Iris pigment epithelial cell (primary cell): Measurements from ENCODE around the gene PPFIBP1.
"Not testable (repeated sequence)": the region's sequence is repeated elsewhere in the genome, so short reads cannot be mapped to it uniquely, and the experiment has no call there.

Experiments
- DNase-seq: peaks from one replicate; pipeline ENCODE4 v3.0.0-alpha.2; 2011; ENCODE audit warnings: low read depth

PPFIBP1 gene

GRCh38 chr12:27592548-27592947, 68.5 kb downstream of the PPFIBP1 start:
- peak; percentile 70 for DNase-seq

GRCh38 chr12:27593266-27593665, 69.3 kb downstream of the PPFIBP1 start:
- DNase-seq: no peak

- peak; percentile 86 for DNase-seq
Measured at GRCh38 chr12:27595231-27595642, 71.2 kb downstream of the PPFIBP1 start.

- DNase-seq: not testable (repeated sequence)
Measured at GRCh38 chr12:27598866-27599265, 74.9 kb downstream of the PPFIBP1 start.

GRCh38 chr12:27601056-27601828, 77.2 kb downstream of the PPFIBP1 start:
- not testable (repeated sequence) for DNase-seq

GRCh38 chr12:27602516-27602915, 78.5 kb downstream of the PPFIBP1 start:
- DNase-seq: no peak

GRCh38 chr12:27604431-27604830, 80.4 kb downstream of the PPFIBP1 start:
- no peak for DNase-seq

- no peak for DNase-seq
Measured at GRCh38 chr12:27606986-27607385, 83.0 kb downstream of the PPFIBP1 start.

- DNase-seq: no peak
Measured at GRCh38 chr12:27607591-27607990, 83.6 kb downstream of the PPFIBP1 start.

- DNase-seq: no peak
Measured at GRCh38 chr12:27608890-27609289, 84.9 kb downstream of the PPFIBP1 start.

- peak; percentile 74 for DNase-seq
Measured at GRCh38 chr12:27610374-27610773, 86.4 kb downstream of the PPFIBP1 start.

GRCh38 chr12:27614386-27614785, 90.4 kb downstream of the PPFIBP1 start:
- DNase-seq: no peak

GRCh38 chr12:27614866-27615265, 90.9 kb downstream of the PPFIBP1 start:
- DNase-seq: no peak

GRCh38 chr12:27615331-27615891, 91.4 kb downstream of the PPFIBP1 start:
- peak; percentile 47 for DNase-seq

GRCh38 chr12:27616356-27617142, 92.5 kb downstream of the PPFIBP1 start:
- DNase-seq: no peak

- DNase-seq: no peak
Measured at GRCh38 chr12:27618836-27619235, 94.8 kb downstream of the PPFIBP1 start.

- DNase-seq: peak; percentile 90
Measured at GRCh38 chr12:27619308-27619707, 95.3 kb downstream of the PPFIBP1 start.

- no peak for DNase-seq
Measured at GRCh38 chr12:27620121-27620520, 96.1 kb downstream of the PPFIBP1 start.

GRCh38 chr12:27622436-27623195, 98.6 kb downstream of the PPFIBP1 start:
- DNase-seq: peak; percentile 64

- DNase-seq: peak; percentile 86
Measured at GRCh38 chr12:27623645-27624044, 99.6 kb downstream of the PPFIBP1 start.

GRCh38 chr12:27624586-27624985, 100.6 kb downstream of the PPFIBP1 start:
- DNase-seq: no peak
